ENCODE data around the gene PIGU. TPM values are rescaled to one million over a fixed set of nuclear protein-coding genes. Genes with fewer than 3 reads are reported as not detected.
"Not testable (repeated sequence)": the region's sequence is repeated elsewhere in the genome, so short reads cannot be mapped to it uniquely, and the experiment has no call there.

The PIGU gene
- total and polyA plus RNA-seq, 2 donors, result 17.3 to 19.1 TPM

- Histone ChIP-seq H3K27ac (ENCODE audit: low read depth) (no peak overlapping the region), H3K4me1 (ENCODE audit: insufficient read depth) (no peaks in the 10 kb centered on the region), H3K4me3 (ENCODE audit: low read depth, low read length) (no peak overlapping the region), H3K36me3 (ENCODE audit: insufficient read depth) (no peaks in the 10 kb centered on the region)
- WGBS, result 81% methylated on average over 3 of the region's 3 CpGs
- no peak for DNase-seq (ENCODE audit: extremely low spot score)
Measured at GRCh38 chr20:34632870-34633452, 43.9 kb downstream of the PIGU start.

GRCh38 chr20:34629904-34630303 is 47.0 kb downstream of the PIGU start:
- Histone ChIP-seq H3K4me1 (ENCODE audit: insufficient read depth) (no peaks in the 10 kb centered on the region), H3K27ac (ENCODE audit: low read depth) (no peak overlapping the region), H3K4me3 (ENCODE audit: low read depth, low read length) (no peak overlapping the region), H3K36me3 (ENCODE audit: insufficient read depth) (no peaks in the 10 kb centered on the region)
- DNase-seq (ENCODE audit: extremely low spot score), result no peak
- WGBS, result 96% methylated on average over 1 of the region's 1 CpG

GRCh38 chr20:34629342-34629741 is 47.5 kb downstream of the PIGU start:
- no peak for DNase-seq (ENCODE audit: extremely low spot score)
- Histone ChIP-seq H3K36me3 (ENCODE audit: insufficient read depth) (no peaks in the 10 kb centered on the region), H3K4me3 (ENCODE audit: low read depth, low read length) (no peak overlapping the region), H3K27ac (ENCODE audit: low read depth) (no peak overlapping the region), H3K4me1 (ENCODE audit: insufficient read depth) (no peaks in the 10 kb centered on the region)
- 25% methylated on average over 1 of the region's 1 CpG for WGBS

- Histone ChIP-seq H3K4me3 (ENCODE audit: low read depth, low read length) (no peak overlapping the region), H3K4me1 (ENCODE audit: insufficient read depth) (no peaks in the 10 kb centered on the region), H3K27ac (ENCODE audit: low read depth) (no peak overlapping the region), H3K36me3 (ENCODE audit: insufficient read depth) (no peaks in the 10 kb centered on the region)
- 67% methylated on average over 2 of the region's 2 CpGs for WGBS
- DNase-seq (ENCODE audit: extremely low spot score), result no peak
Measured at GRCh38 chr20:34628026-34628425, 48.9 kb downstream of the PIGU start.

- no peak overlapping the region for H3K4me3 ChIP-seq (ENCODE audit: low read depth, low read length)
- no peak overlapping the region for H3K27ac ChIP-seq (ENCODE audit: low read depth)
- 41% methylated on average over 5 of the region's 5 CpGs for WGBS
- H3K36me3 ChIP-seq (ENCODE audit: insufficient read depth), result no peaks in the 10 kb centered on the region
- no peaks in the 10 kb centered on the region for H3K4me1 ChIP-seq (ENCODE audit: insufficient read depth)
- DNase-seq (ENCODE audit: extremely low spot score), result no peak
Measured at GRCh38 chr20:34627458-34627857, 49.4 kb downstream of the PIGU start.

GRCh38 chr20:34626992-34627391 is 49.9 kb downstream of the PIGU start:
- no peaks in the 10 kb centered on the region for H3K36me3 ChIP-seq (ENCODE audit: insufficient read depth)
- no peaks in the 10 kb centered on the region for H3K4me1 ChIP-seq (ENCODE audit: insufficient read depth)
- no peak for DNase-seq (ENCODE audit: extremely low spot score)
- no peak overlapping the region for H3K4me3 ChIP-seq (ENCODE audit: low read depth, low read length)
- no peak overlapping the region for H3K27ac ChIP-seq (ENCODE audit: low read depth)
- 68% methylated on average over 2 of the region's 2 CpGs for WGBS

GRCh38 chr20:34624629-34625028 is 52.3 kb downstream of the PIGU start:
- Histone ChIP-seq H3K4me1 (ENCODE audit: insufficient read depth) (no peaks in the 10 kb centered on the region), H3K36me3 (ENCODE audit: insufficient read depth) (no peaks in the 10 kb centered on the region), H3K27ac (ENCODE audit: low read depth) (no peak overlapping the region), H3K4me3 (ENCODE audit: low read depth, low read length) (no peak overlapping the region)
- WGBS, result 86% methylated on average over 3 of the region's 3 CpGs
- peak; percentile 52 for DNase-seq (ENCODE audit: extremely low spot score)

GRCh38 chr20:34622821-34623451 is 54.0 kb downstream of the PIGU start:
- no peak overlapping the region for H3K27ac ChIP-seq (ENCODE audit: low read depth)
- no peaks in the 10 kb centered on the region for H3K4me1 ChIP-seq (ENCODE audit: insufficient read depth)
- no peak overlapping the region for H3K4me3 ChIP-seq (ENCODE audit: low read depth, low read length)
- WGBS, result 73% methylated on average over 6 of the region's 6 CpGs
- DNase-seq (ENCODE audit: extremely low spot score), result no peak
- H3K36me3 ChIP-seq (ENCODE audit: insufficient read depth), result no peaks in the 10 kb centered on the region

GRCh38 chr20:34621383-34622367 is 55.2 kb downstream of the PIGU start:
- WGBS, result 93% methylated on average over 13 of the region's 13 CpGs

GRCh38 chr20:34621036-34621343 is 55.9 kb downstream of the PIGU start:
- Histone ChIP-seq H3K4me1 (ENCODE audit: insufficient read depth) (no peaks in the 10 kb centered on the region), H3K27ac (ENCODE audit: low read depth) (no peak overlapping the region), H3K4me3 (ENCODE audit: low read depth, low read length) (no peak overlapping the region), H3K36me3 (ENCODE audit: insufficient read depth) (no peaks in the 10 kb centered on the region)
- DNase-seq (ENCODE audit: extremely low spot score), result no peak

More at GRCh38 chr20:34621383-34622367, 55.2 kb downstream of the PIGU start:
- Histone ChIP-seq H3K27ac (ENCODE audit: low read depth) (no peak overlapping the region), H3K4me1 (ENCODE audit: insufficient read depth) (no peaks in the 10 kb centered on the region), H3K4me3 (ENCODE audit: low read depth, low read length) (no peak overlapping the region), H3K36me3 (ENCODE audit: insufficient read depth) (no peaks in the 10 kb centered on the region)
- no peak for DNase-seq (ENCODE audit: extremely low spot score)

- 87% methylated on average over 2 of the region's 2 CpGs for WGBS
- Histone ChIP-seq H3K36me3 (ENCODE audit: insufficient read depth) (no peaks in the 10 kb centered on the region), H3K27ac (ENCODE audit: low read depth) (no peak overlapping the region), H3K4me1 (ENCODE audit: insufficient read depth) (no peaks in the 10 kb centered on the region), H3K4me3 (ENCODE audit: low read depth, low read length) (no peak overlapping the region)
- DNase-seq (ENCODE audit: extremely low spot score), result no peak
Measured at GRCh38 chr20:34618676-34619075, 58.2 kb downstream of the PIGU start.

- not testable (repeated sequence) for DNase-seq (ENCODE audit: extremely low spot score); H3K4me3 ChIP-seq (ENCODE audit: low read depth, low read length); H3K4me1 ChIP-seq (ENCODE audit: insufficient read depth); H3K36me3 ChIP-seq (ENCODE audit: insufficient read depth); H3K27ac ChIP-seq (ENCODE audit: low read depth)
- 98% methylated on average over 8 of the region's 8 CpGs for WGBS
Measured at GRCh38 chr20:34616913-34617312, 60.0 kb downstream of the PIGU start.

GRCh38 chr20:34615477-34615876 is 61.4 kb downstream of the PIGU start:
- Histone ChIP-seq H3K4me3 (ENCODE audit: low read depth, low read length) (no peak overlapping the region), H3K27ac (ENCODE audit: low read depth) (no peak overlapping the region), H3K36me3 (ENCODE audit: insufficient read depth) (no peaks in the 10 kb centered on the region), H3K4me1 (ENCODE audit: insufficient read depth) (no peaks in the 10 kb centered on the region)
- 94% methylated on average over 5 of the region's 5 CpGs for WGBS
- DNase-seq (ENCODE audit: extremely low spot score), result no peak

- not testable (repeated sequence) for H3K27ac ChIP-seq (ENCODE audit: low read depth); H3K4me1 ChIP-seq (ENCODE audit: insufficient read depth); DNase-seq (ENCODE audit: extremely low spot score); H3K4me3 ChIP-seq (ENCODE audit: low read depth, low read length); H3K36me3 ChIP-seq (ENCODE audit: insufficient read depth)
- whole genome bisulfite sequencing, result 96% methylated on average over 4 of the region's 4 CpGs
Measured at GRCh38 chr20:34611976-34612375, 64.9 kb downstream of the PIGU start.

All from urinary bladder (tissue), 4 donors.